ENCODE results near the gene FHAD1.
"Not testable (repeated sequence)": the region's sequence is repeated elsewhere in the genome, so short reads cannot be mapped to it uniquely, and the experiment has no call there.

The FHAD1 gene

DNA sequence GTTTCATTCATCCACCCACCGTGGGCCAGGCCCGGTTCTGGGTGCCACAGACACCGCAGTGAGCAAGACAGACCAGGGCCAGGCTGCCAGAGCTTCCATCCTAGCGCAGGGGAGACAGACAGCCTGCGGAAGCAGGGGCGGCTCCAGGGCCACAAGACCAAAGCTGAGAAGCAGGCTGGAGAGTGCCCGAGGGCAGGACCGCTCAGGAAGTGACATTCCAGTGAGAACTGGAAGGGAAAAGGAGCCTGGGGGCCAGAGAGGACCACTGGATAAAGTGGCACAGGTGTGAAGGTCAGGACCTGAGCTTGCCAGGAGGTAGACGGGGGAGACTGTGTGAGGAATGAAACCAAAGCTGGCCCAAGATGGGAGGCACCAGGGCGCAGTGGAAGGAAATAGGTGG is 103.1 kb downstream of the FHAD1 start:
- no peak for DNase-seq

DNA sequence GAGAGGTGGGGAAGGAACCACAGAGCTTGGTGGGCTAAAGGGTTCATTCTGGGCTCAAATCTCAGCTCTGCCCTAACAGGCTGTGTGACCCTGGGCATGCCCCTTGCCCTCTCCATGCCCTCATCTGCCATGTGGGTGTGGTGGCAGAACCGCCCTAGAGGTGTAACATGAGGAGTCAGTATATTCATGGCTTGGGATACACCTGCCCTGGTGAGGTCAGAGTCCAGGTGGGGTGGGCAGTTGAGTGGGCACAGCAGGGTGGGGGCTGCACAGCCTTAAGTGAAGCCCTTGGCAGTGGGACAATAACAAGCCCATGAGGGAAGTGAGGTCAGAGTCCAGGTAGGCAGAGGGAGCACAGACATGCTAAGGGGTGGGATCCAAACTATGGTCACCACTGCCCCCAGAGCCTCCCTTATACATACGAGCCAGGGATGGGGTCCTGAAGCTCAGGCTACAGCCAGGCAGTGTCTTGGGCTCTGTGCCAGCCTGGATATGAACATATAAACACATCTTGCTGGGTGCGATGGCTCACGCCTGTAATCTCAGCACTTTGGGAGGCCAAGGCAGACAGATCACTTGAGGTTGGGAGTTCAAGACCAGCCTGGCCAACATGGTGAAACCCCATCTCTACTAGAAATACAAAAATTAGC is 103.7 kb downstream of the FHAD1 start:
- no peak for DNase-seq

DNA sequence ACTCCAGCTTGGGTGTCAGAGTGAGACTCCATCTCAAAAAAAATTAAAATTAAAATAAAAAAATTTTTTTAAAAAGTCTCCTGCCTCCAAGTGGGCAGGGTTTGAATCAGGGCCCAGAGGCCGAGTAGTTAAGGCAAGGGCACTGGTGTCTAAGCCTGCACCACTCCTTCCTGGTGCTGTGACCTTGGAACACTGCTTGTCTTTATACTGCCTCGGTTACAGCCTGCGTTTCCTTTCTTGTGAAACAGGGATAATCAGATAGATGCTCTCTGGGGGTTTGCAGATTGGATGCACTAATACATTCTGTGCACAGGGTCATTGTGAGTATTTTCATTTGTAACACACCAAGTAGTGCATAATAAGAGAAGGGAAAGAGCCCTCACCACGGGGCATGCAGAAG is 104.3 kb downstream of the FHAD1 start:
- DNase-seq = no peak

DNA sequence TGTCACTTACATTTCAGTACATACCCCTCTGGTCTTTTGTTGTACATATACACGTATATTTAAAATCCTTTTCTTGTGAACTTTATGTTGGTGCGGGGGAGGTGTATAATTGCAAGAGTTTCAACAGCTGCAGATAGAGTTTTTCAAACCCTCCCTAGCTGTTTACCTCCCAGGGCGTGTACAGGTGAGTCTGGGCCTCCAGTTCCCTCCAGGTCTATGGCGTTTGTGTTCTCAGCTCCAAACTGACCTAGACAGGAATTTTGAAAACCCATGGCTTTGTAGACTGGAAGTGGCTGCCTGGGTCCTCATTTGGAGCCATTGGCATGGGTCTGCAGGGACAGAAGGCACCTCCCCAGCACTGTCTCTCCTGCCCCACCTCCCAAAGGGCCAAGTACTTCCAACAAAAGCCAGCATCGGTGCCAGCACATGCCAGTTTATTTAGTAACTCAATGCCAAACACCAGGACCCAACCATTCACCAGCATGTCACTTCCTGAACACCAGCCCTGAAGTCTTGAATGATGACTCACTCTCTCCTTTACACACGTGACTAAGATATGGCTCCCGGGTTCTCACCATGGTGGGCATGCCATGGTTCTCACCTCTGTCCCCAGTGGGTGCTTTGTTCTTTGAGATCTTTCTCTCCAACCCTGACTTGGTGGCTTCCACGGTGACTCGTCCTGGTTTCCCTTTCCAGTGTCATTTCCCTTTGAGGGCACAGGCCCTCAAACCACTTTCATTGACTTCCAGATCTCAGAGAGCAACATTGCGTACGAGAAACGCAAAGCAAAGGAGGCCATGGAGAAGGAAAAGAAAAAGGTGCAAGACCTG is 105.3 kb downstream of the FHAD1 start:
- DNase-seq = no peak

DNA sequence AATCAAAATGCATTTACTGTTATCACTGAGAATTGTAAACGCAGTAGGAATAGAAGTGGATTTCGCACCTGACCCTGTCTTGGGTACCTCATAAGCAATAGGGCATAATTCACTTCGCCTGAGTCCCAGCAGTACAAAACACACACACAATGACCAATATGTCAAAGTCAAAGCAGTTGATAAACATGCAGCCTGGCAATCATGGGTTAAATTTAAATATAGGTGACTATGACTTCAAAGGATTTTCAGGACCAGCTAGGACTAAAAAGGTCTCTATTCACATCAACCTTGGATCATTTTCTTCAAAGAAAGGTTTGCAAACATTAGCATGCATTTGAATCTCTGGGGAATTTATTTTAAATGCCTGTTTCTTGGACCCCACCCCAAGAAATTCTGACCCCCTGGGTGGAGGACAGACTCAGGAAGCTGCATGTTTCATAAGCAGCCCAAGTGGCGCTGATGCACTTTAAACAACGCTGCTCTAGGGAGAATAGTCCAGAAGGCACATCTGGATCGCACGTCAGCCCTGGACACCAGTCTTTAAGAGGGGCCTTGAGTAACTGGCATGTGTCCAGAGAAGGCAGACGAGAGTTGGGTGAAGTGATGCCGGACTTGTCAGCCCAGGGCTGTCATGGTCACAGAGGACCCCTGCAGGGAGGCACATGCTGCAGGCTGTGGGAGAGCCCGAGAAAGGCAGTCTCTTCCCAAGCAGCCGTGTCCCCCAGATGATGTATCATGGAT is 107.0 kb downstream of the FHAD1 start:
- DNase-seq = no peak

DNA sequence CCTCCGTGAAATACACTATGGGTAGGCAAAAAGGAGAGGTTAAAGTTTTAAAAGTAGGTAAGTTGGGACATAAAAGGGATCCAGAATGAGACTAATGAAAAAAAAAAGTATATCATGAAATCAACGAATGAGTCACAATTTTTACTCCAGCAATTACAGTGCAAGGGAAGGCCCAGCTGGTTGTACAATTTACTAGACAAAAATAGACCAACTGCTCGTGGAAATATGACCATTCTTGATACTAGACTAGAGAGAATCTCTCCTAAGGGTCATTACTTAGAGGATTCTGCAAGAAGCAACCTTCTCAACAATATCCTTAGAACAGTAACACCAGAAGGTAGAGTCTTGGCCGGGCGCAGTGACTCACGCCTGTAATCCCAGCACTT is 107.5 kb downstream of the FHAD1 start:
- no peak for DNase-seq

DNA sequence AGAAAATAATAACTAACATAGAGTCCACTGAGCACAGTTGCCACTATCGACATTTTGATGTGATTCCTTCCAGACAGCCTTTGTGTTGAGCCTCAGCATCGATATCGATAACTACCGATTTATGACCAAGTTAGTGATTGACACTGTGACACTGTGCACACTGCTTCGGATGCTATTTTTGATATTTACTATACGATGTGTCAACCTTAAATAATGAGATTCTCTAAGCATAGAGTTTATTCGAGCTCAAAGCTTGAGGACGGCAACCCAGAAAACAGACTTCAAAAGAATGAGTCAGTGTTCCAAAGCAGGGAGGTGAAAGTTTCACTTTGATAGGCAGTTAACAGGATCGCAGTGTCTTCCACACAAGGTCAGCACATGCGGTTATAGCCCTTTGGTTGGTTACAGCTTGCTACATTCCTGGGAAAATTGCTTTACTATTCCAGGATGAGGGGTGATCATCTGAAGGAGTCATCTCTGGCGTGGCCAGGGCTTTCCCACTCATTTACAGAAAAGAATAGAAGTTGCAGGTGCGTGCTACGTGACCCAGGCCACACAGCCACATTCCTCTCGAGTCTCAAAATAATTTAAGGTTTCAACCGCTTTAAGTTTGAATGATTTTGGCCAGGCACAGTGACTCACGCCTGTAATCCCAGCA is 109.1 kb downstream of the FHAD1 start:
- no peak for DNase-seq

DNA sequence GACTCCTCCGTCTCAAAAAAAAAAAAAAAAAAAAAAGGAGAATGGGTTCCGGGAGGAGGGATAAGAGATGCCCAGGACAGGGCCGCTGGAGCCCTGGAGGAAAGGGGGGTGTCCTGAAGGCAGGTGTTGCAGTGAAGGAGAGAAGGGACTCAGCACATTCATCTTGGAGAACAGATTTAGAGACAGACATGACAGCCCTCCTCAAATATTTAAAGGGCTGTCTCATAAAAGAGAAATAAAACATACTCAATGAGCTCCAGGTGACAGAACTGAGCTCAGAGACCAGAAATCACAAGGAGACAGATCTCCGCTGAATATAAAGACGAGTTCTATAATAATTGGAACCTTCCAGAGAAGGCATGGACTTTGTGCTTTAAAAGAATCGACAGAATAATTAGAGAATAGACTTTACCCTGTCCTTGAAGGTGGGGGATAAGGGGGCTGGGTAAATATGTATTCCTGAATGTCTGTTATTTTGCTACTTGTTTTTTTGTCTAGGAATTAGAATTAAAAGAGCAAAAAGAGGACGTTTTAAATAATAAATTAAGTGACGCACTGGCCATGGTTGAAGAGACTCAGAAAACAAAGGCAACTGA is 110.7 kb downstream of the FHAD1 start:
- no peak for DNase-seq

DNA sequence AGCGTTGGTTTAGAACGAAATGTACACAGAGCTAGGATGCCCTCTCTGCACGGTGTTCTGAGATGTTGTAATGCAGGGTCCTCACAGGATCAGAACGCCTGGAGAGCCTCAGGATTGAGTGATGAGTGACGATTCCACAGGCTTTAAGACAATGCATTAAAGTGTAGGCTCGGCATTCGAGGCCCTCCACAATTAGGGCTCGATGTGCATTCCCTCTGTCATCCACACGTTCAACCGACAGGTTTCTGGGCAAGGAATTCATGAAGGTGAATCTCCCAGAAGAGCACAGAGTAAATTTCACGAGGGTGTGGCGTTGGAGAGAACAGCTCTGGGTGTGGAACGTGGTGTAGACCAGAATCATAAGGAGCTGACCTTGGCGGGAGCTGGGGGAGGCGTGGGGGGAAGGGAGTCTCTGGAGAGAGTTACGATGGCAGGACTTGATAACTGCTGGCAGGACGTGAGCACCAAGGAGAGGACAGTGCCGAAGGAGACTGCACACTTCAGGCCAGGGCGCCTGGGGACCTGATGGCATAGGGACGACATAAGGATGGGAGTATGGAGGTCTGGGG is 111.6 kb downstream of the FHAD1 start:
- DNase-seq = no peak

DNA sequence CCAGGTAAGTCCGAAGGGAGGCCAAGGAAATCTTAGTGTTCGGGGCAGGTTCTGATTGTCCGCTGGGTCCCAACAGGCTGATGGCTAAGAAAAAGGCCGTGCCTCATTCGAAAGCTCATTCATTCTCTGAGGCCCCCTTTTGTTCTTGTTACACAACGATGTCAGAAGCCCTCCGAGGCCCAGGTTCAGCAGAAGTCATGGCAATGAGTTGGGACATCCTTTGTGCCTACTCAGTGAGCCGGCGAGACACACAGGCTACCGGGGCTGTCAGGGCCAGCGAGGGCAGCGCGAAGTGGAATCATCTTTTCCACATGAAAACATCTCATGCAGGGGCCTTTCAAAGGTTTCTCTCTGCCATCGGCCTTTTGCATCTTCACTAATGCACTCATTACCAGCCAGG is 113.7 kb downstream of the FHAD1 start:
- no peak for DNase-seq

DNA sequence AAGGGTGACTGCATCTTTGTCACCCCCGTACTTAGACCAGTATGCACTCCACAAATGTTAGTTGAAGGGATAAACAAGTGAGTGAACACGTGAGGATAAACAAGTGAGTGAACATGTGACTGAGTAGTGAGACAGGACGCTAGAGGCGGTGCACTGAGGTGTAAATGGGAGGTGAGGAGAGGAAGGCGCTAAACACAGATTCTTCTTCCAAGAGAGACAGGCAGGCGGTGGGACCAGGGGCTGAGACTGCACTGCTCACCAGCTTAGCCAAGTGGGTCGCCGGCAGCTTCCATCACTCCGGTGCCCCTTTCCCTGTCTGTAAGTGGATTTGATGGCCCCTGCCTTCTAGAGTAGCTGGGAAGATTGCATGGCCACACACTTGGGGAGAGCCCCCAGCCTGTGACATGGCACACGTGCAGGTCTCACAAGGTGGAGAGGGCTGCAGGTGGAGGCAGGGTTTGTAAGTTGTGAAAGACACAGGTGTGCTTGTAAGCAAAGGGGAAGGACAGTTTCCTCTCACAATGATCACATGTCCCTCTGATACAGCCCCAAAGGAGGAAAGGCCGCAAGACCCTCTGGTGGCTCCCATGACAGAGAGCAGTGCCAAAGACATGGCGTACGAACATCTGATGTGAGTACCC is 115.2 kb downstream of the FHAD1 start:
- DNase-seq = no peak

DNA sequence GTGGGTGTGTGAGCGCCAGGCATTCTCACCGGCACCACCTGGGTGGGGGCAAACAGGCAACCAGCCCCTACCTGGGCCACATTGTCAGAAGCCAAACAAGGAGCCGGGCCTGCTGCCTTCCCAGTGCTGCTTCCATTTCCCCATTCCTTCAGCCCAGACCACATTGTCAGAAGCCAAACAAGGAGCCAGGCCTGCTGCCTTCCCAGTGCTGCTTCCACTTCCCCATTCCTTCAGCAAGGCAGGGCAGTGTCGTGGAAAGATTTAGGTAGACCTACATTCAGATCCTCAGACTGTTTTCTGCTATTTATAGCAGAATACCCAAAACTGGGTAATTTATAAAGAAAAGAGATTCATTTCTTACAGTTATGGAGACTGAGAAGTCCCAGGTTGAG is 115.7 kb downstream of the FHAD1 start:
- DNase-seq = no peak

DNA sequence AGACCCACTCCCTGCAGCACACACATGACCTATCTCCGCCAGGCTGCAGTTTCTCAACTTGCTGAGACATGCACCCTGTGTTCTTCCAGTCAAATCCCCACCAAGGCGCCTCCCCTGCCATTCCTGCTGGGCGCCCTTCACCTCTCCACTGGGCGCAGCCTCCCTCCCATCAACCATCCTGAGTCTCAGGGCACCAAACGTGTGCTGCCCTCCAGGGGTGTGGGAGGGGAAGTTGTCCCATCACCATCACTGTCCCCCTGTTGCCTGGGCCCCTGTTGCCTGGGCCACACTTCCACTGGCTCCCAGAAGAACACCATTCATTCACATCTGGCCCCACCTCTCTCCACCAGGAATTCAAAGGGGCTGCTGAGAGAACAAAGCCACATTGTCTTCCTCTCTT is 117.7 kb downstream of the FHAD1 start:
- DNase-seq = no peak

DNA sequence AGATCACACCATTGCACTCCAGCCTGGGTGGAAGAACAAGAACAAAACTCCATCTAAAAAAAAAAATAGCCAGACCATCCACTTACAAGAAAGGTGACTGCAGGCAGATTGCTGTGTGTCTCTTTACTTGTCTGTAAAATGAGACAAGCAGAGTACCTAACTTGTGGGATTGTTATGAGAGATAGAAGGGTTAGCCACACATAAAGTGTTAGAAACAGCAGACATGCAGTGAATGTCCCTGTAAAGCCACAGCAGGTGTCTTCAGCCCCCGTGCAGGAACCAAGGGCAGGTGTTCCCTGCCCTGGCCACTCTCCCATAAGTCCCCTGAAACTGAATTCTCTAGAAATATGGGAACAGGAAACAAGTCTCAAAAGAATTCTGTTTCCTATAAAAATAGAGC is 121.9 kb downstream of the FHAD1 start:
- no peak for DNase-seq

DNA sequence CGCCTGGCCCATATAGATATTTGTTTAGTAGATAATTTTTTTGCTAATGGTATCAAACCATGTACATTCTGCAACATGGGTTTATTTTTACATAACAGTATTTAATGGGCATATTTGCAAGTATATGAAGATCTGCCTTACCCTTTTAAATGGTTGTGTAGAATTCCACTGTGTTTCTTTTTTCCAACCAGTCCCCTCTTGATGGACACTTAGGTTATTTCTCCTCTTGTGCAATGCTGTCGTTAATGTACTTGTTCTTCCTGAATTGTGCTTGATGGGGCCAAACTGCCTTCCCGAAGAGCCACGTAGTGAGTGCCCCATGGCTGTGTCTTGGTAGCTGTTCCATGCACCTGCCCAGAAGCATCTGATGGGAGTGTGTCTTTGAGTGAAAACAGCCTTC is 123.2 kb downstream of the FHAD1 start:
- DNase-seq = no peak

DNA sequence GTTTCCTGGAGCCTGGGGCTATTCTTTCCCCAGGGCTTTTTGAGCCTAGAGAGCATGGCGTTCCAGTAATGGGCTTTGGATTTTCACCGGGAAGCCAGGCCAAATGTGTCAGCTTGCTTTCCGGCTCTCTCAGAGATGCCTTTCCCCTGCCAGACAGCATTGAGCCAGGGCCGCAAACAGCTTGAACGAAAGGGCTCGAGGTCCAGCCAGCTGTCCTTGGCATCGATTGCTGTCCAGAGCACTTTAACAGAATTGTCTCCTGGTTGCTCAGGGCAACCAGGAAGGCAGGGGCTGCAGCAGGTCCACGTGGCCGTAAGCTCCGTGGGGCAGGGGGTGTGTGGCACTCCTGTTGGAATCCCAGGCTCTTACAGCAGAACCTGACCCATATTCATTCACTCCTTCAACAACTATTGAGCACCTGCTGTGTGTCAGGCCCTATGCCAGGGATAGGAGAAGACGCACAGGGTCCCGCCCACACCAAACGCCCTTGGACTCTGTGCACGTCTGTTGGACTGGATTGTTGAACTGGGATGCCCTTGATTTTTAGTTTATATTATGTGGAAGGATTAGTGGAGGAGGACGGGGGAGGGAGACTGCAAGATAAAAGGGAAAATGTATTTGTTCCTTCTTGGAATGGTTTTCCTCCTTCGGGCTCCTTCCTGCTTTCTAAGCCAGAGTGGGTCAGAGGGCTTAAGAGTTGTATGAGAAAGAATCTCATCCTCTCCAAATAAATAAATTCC is 123.9 kb downstream of the FHAD1 start:
- no peak for DNase-seq

DNA sequence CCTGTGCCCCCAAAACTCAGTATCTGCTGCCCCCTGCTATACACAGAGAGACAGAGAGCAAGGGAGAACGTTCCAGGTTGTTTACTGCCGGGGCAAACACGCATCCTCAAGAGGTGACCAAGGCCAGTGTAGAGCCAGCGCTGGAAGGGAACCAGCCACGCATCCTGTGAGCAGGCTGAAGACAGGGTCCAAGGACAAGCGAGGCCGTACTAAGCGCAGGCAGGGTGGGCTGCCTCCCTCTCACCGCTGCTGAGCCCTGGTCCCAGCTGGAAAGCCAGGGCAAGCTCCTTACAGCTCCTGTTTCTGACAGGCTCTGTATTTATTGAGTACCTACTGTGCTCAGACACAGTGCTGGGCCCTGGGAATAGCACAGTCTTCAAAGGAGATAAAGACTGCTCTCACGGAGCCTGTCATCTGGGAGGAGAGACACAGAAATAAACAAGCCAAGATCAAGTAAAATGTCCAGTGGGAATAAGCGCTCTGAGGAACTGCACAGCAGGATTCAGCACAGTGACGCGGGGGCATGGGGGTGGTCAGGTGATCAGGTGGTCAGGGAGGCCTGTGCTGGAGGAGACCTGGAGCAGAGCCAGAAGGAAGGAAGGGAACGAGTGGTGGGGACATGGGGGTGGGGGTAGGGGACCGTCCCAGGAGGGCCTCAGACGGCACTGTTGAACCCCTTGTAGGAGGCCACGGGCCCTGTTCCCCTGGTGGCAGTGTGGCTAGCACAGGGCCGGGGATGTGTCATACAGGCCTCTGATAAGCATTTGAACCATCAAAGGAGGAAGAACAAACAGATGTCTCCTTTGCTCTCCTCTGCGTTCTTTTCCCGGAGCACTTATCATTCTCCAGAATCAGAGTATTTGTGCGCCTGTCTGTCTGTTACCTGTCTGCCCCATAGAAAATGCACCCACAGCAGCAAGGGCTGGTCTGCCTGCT is 124.9 kb downstream of the FHAD1 start:
- no peak for DNase-seq

DNA sequence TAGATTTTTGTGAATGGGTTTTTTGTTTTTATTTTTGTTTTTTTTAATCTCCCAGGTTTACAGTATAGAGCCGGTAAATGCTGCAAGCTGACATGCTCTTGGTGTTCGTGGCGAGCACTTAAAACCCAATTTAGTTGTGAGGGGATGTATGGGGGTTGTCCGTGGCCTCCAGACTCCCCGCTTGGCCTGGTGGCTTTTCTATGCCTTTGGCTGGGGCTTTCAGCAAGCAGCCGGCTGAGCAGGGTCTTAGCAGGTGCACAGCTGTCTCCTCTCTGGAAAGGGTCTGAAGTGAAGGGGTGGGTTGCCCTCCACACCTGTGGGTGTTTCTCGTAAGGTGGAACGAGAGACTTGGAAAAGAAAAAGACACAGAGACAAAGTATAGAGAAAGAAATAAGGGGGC is 131.7 kb downstream of the FHAD1 start:
- DNase-seq = no peak

DNA sequence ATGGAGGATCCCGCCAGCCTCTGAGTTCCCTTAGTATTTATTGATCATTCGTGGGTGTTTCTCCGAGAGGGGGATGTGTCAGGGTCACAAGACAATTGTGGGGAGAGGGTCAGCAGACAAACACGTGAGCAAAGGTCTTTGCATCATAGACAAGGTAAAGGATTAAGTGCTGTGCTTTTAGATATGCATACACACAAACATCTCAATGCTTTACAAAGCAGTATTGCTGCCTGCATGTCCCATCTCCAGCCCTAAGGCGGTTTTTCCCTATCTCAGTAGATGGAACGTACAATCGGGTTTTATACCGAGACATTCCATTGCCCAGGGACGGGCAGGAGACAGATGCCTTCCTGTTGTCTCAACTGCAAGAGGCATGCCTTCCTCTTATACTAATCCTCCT is 132.1 kb downstream of the FHAD1 start:
- not testable (repeated sequence) for DNase-seq
